ENCODE results near the gene XYLB. TPM values are rescaled to one million over a fixed set of nuclear protein-coding genes. Genes with fewer than 3 reads are reported as not detected.
"Not testable (repeated sequence)": the region's sequence is repeated elsewhere in the genome, so short reads cannot be mapped to it uniquely, and the experiment has no call there.

Gene XYLB
- total and polyA plus RNA-seq, 10 donors: 0.33 to 12.3 (median 2.1) TPM

DNA sequence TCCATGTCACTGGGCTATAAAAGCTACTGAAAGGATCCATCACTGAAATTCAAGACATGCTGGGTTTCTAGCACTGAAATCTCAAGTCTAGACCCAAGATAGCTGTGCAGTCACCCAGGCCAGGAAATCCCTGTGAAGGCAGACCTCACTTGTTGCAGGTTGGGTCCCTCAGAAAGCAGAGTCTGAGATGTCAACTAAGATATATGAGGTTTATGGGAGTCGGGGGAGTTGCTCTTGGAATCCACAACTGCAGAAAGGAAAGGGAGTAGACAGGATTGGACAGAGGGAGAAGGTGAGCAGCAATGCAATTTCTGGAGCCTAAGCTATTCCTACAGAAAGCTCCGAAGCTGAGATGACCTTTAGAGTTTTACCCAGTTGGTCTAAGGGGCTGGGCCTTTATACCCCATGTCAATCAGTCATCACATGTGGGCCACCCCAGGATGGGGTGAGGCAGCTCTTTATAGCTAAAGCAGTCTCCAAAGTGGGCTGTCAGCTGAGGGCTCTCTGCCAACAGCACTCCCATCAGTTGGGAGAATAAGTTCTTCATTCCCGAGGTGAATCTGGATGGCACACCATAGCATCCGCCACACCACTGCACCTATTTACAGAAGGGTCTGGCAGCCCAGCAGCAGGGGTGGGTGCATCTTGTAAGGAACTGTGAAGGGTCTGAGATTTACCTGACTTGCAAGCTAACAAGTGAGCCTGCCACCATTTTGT is 54.8 kb downstream of the XYLB start:
- Histone ChIP-seq H3K27ac (no peak overlapping the region), H3K4me3 (no peak overlapping the region), H3K27me3 (replicated peaks in 1 of 7) (no peaks in the 10 kb centered on the region), H3K4me1 (no peaks in the 10 kb centered on the region), H3K9me3 (no peaks in the 10 kb centered on the region), H3K36me3 (peaks cover 0 to 67% (median 0%) of the 10 kb centered on the region in 6 donors)
- DNase-seq: no peak
- intact Hi-C loops (cut with DNase I; ENCODE audit: low total_unique reads): no loop called here
- no peak for TF ChIP-seq POLR2AphosphoS5 (IDR thresholded peaks at IDR 0.05)
- TF ChIP-seq, protein P1, sequence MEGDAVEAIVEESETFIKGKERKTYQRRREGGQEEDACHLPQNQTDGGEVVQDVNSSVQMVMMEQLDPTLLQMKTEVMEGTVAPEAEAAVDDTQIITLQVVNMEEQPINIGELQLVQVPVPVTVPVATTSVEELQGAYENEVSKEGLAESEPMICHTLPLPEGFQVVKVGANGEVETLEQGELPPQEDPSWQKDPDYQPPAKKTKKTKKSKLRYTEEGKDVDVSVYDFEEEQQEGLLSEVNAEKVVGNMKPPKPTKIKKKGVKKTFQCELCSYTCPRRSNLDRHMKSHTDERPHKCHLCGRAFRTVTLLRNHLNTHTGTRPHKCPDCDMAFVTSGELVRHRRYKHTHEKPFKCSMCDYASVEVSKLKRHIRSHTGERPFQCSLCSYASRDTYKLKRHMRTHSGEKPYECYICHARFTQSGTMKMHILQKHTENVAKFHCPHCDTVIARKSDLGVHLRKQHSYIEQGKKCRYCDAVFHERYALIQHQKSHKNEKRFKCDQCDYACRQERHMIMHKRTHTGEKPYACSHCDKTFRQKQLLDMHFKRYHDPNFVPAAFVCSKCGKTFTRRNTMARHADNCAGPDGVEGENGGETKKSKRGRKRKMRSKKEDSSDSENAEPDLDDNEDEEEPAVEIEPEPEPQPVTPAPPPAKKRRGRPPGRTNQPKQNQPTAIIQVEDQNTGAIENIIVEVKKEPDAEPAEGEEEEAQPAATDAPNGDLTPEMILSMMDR (IDR thresholded peaks at IDR 0.05 in 8 of 11, conservative IDR thresholded peaks at IDR 0.05 in 3 of 11): no peak
- TF ChIP-seq POLR2A (IDR thresholded peaks at IDR 0.05): no peak
- WGBS, 5 donors: 68 to 92% (median 82%) methylated on average over 4 of the region's 4 CpGs

DNA sequence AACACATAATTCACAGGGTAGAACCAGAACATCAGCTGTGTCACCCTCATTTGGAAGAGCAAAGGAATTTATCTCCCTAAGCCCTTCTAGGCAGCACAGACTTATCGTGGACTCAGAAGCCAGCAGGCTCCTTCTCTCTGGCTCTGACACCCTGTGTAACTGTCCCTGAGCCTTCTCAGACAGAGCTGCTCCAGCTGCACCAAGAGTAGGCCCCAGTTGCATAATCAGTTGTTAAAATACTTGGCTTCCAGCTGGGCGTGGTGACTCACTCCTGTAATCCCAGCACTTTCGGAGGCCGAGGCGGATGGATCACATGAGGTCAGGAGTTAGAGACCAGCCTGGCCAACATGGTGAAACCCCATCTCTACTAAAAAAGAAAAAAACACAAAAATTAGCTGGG is 57.7 kb downstream of the XYLB start:
- DNase-seq: no peak
- 74 to 99% (median 84%) methylated on average over 5 of the region's 5 CpGs for WGBS, 5 donors
- TF ChIP-seq POLR2A (IDR thresholded peaks at IDR 0.05) (no peak), POLR2AphosphoS5 (IDR thresholded peaks at IDR 0.05) (no peak)
- TF ChIP-seq, protein P1 (IDR thresholded peaks at IDR 0.05 in 8 of 11, conservative IDR thresholded peaks at IDR 0.05 in 3 of 11): no peak
- no peaks in the 10 kb centered on the region for H3K9me3 ChIP-seq
- H3K36me3 ChIP-seq: peaks cover 0 to 57% (median 0%) of the 10 kb centered on the region in 6 donors
- H3K27me3 ChIP-seq (replicated peaks in 1 of 7): no peaks in the 10 kb centered on the region
- intact Hi-C loops (cut with DNase I; ENCODE audit: low total_unique reads): no loop called here
- no peak overlapping the region for H3K4me3 ChIP-seq
- H3K4me1 ChIP-seq: no peaks in the 10 kb centered on the region
- no peak overlapping the region for H3K27ac ChIP-seq

DNA sequence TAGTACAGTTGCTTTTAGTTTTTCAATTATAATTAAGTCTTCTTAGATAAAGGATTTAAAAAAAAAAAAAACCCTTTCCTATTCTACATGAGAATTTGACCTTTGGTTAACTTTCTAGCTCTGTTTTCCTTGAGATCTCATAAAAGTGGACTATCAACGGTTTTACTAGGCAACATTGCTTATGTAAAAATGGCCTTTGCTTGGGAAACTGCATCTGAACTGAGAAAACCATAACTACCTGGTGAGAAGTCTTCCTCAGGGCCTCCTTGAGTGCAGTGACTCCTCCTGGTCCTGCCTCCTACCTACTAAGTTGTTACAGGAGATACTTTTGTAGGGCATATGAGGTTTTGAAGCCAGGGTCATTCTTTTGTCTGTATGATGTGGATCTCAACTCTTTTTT is 65.0 kb downstream of the XYLB start:
- no peak overlapping the region for H3K27ac ChIP-seq
- no peaks in the 10 kb centered on the region for H3K4me1 ChIP-seq
- H3K27me3 ChIP-seq (replicated peaks in 1 of 7): no peaks in the 10 kb centered on the region
- WGBS, 5 donors: 62 to 79% (median 76%) methylated on average over 1 of the region's 1 CpG
- no peak overlapping the region for H3K4me3 ChIP-seq
- DNase-seq: no peak
- no peaks in the 10 kb centered on the region for H3K36me3 ChIP-seq
- peaks cover 0 to 4% (median 0%) of the 10 kb centered on the region in 8 donors for H3K9me3 ChIP-seq
- intact Hi-C loops (cut with DNase I; ENCODE audit: low total_unique reads): no loop called here
- TF ChIP-seq POLR2AphosphoS5 (IDR thresholded peaks at IDR 0.05) (no peak), POLR2A (IDR thresholded peaks at IDR 0.05) (no peak)
- TF ChIP-seq, protein P1 (IDR thresholded peaks at IDR 0.05 in 8 of 11, conservative IDR thresholded peaks at IDR 0.05 in 3 of 11): no peak

DNA sequence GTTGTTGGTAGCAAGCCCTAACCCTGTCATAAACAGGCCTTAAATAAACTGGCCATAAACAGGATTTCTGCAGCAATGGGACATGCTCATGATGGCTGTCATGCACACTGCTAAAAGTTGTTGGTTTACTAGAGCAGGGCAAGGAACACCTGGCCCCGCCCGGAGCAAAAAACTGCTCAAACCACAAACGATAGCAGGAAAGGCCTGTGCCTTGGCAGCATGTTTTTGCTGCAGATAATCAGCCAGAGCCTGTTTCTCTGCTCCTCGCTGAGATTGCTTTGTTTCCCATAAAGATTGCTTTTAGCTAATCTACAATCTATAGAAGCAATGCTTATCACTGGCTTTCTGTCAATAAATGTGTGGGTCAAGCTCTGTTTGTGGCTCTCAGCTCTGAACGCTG is 74.2 kb downstream of the XYLB start:
- H3K9me3 ChIP-seq; H3K27me3 ChIP-seq (replicated peaks in 1 of 7); DNase-seq; H3K4me3 ChIP-seq; H3K4me1 ChIP-seq; H3K36me3 ChIP-seq; H3K27ac ChIP-seq; intact Hi-C loops (cut with DNase I; ENCODE audit: low total_unique reads): not testable (repeated sequence)
- WGBS, 5 donors: 39 to 67% (median 49%) methylated on average over 5 of the region's 5 CpGs
